A673 (cell line): Measurements from ENCODE around the gene TRPV4. TPM values are rescaled to one million over a fixed set of nuclear protein-coding genes. Genes with fewer than 3 reads are reported as not detected.

ENCODE experiments used
- BruUV-seq: library from RNA; stranded (reverse); fragments of 400-500 nt; replicated peaks from 2 replicates; lab custom pipeline; 2021; lab: Mats Ljungman, UMichigan
- CTCF ChIA-PET: fragments of 300-600 bp; sonication (Branson Sonifier 250); formaldehyde crosslinking; loops from one replicate; lab custom pipeline; 2022; ENCODE audit warnings: antibody characterized with exemption; lab: Charles Lee
- POLR2A ChIA-PET: fragments of 300-600 bp; sonication (Branson Sonifier 250); formaldehyde crosslinking; loops from one replicate; lab custom pipeline; 2022; ENCODE audit warnings: antibody characterized with exemption; ENCODE audit not compliant: low non-redundant PET; lab: Charles Lee
- DNase-seq: peaks from one replicate; pipeline ENCODE4 v3.0.0-alpha.2; 2015; ENCODE audit warnings: low spot score
- H3K27ac ChIP-seq: fragments of 200-600 bp; sonication (generic); 2 replicates; pipeline ENCODE4 v1.5.1; 2016; ENCODE audit warnings: mixed run types, low read depth, mild to moderate bottlenecking, mixed read lengths, antibody characterized with exemption, low read length; ENCODE audit not compliant: poor library complexity, severe bottlenecking
- H3K27me3 ChIP-seq: fragments of 200-600 bp; sonication (generic); replicated peaks from 2 replicates; pipeline ENCODE4 v1.6.1; 2017; ENCODE audit warnings: mixed run types, low read depth, mild to moderate bottlenecking, mixed read lengths, antibody characterized with exemption, low read length; ENCODE audit not compliant: insufficient read depth, poor library complexity
- H3K36me3 ChIP-seq: fragments of 200-600 bp; sonication (generic); 2 replicates; pipeline ENCODE4 v1.6.1; 2016; ENCODE audit warnings: mixed run types, mild to moderate bottlenecking, mixed read lengths, antibody characterized with exemption, low read length; ENCODE audit not compliant: insufficient read depth, poor library complexity, severe bottlenecking
- H3K4me1 ChIP-seq: fragments of 200-600 bp; sonication (generic); 2 replicates; pipeline ENCODE4 v1.6.1; 2017; ENCODE audit warnings: mixed run types, mild to moderate bottlenecking, mixed read lengths, antibody characterized with exemption, low read length; ENCODE audit not compliant: insufficient read depth, poor library complexity, severe bottlenecking
- H3K4me3 ChIP-seq: fragments of 200-600 bp; sonication (generic); 2 replicates; pipeline ENCODE4 v1.5.1; 2016; ENCODE audit warnings: low read depth, mixed run types, mild to moderate bottlenecking, mixed read lengths, low read length; ENCODE audit not compliant: poor library complexity, severe bottlenecking
- H3K9me3 ChIP-seq: fragments of 200-600 bp; sonication (generic); 2 replicates; pipeline ENCODE4 v1.6.1; 2016; ENCODE audit warnings: mixed run types, low read depth, mild to moderate bottlenecking, mixed read lengths, antibody characterized with exemption, low read length; ENCODE audit not compliant: poor library complexity, severe bottlenecking
- EZH2 ChIP-seq: fragments of 200-600 bp; sonication (generic); IDR thresholded peaks from 2 replicates; pipeline ENCODE4 v1.6.1; 2017; ENCODE audit warnings: borderline replicate concordance, low read depth, mild to moderate bottlenecking, mixed read lengths, antibody characterized with exemption, low read length; ENCODE audit not compliant: poor library complexity, severe bottlenecking
- intact Hi-C: fragments of 100-400 bp; cut with micrococcal nuclease; formaldehyde crosslinking; loops from one replicate; pipeline ENCODE4 v1.10.0; 2022; ENCODE audit not compliant: unreplicated experiment
- total RNA-seq: library from RNA; stranded (reverse); gene quantifications from 2 replicates; pipeline ENCODE4 v1.2.3, GENCODE V29; 2021
- TF ChIP-seq, protein P1 (sequence below): fragments of 300-800, 200-600 bp; sonication (generic); conservative IDR thresholded peaks from 2 replicates; pipeline ENCODE4 v1.5.1; 2017; ENCODE audit warnings: low read depth, mild to moderate bottlenecking, antibody characterized with exemption, low read length, moderate library complexity, mixed read lengths

The TRPV4 gene
- total RNA-seq, 1 experiment from 2014 or later: 0.11 TPM

DNA sequence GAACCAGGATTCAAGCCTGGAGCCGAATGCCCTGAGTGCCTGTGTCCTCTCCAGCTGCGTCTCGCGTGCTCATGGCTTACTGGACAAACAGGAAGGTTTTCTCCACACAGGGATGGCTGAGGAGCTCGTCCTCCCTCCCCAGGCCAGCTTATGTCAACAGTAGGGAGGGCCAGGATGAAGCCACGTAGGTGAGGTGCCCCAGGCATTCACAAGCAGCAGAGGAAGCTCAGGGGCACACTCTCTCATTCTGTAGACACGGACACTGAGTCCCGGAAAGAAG is 49.3 kb downstream of the TRPV4 start:
- no peak for DNase-seq
- Histone ChIP-seq H3K4me1 (no peaks in the 10 kb centered on the region), H3K9me3 (no peaks in the 10 kb centered on the region), H3K36me3 (no peaks in the 10 kb centered on the region), H3K27ac (no peak overlapping the region), H3K27me3 (no peaks in the 10 kb centered on the region), H3K4me3 (no peak overlapping the region)
- intact Hi-C loops: no loop called here
- ChIA-PET POLR2A (no interaction called here), CTCF (interaction anchor here (0.5 kb wide), 1 partner anchor 264 kb away, joined by 6 read pairs; no protein-coding TSS in a partner anchor)
- no TSS peak for BruUV-seq
- no peak for TF ChIP-seq EZH2
- TF ChIP-seq, protein P1, sequence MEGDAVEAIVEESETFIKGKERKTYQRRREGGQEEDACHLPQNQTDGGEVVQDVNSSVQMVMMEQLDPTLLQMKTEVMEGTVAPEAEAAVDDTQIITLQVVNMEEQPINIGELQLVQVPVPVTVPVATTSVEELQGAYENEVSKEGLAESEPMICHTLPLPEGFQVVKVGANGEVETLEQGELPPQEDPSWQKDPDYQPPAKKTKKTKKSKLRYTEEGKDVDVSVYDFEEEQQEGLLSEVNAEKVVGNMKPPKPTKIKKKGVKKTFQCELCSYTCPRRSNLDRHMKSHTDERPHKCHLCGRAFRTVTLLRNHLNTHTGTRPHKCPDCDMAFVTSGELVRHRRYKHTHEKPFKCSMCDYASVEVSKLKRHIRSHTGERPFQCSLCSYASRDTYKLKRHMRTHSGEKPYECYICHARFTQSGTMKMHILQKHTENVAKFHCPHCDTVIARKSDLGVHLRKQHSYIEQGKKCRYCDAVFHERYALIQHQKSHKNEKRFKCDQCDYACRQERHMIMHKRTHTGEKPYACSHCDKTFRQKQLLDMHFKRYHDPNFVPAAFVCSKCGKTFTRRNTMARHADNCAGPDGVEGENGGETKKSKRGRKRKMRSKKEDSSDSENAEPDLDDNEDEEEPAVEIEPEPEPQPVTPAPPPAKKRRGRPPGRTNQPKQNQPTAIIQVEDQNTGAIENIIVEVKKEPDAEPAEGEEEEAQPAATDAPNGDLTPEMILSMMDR: no peak

DNA sequence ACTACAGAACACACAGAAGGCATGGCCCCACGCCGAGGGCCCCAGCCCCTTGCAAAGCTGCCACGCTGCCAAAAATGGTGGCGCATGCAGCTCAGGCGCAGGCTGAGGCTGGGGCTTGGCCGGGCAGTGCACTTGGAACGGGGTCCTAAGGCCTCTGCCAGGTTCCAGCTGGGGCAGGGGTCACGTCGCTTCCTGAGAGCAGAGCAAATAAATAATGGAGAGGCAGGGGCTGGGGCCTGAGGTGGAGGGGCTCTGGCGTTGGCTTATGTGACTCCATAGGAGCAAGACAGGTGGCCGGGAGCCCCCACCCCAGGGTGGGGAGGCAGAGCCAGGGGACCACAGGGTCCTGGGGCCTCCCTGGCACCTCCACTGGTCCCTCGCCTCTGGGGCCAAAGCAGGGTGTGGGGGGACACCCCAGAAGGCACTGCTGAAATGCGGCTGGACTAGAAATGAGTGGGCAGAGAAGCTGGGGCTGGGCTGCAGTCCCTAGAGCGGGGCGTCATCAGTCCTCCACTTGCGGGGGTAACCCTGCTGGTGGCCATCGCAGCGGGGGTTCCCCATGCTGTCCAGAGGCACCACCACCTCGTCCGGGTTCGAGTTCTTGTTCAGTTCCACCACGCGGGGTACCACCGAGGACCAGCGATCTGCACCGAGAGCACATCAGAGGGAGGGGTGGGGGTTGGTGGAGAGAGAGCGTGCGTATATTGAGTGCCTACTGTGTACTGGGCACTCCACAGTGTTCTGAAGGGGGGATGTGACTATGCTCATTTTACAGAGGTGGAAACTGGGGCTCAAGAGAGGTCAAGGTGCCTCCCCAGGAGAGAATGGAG is 49.8 kb downstream of the TRPV4 start:
- no peak overlapping the region for H3K4me3 ChIP-seq
- BruUV-seq: no TSS peak
- TF ChIP-seq, protein P1: no peak
- TF ChIP-seq EZH2: no peak
- H3K9me3 ChIP-seq: no peaks in the 10 kb centered on the region
- H3K4me1 ChIP-seq: no peaks in the 10 kb centered on the region
- no peak for DNase-seq
- intact Hi-C loops: no loop called here
- H3K36me3 ChIP-seq: no peaks in the 10 kb centered on the region
- no peaks in the 10 kb centered on the region for H3K27me3 ChIP-seq
- ChIA-PET POLR2A (no interaction called here), CTCF (no interaction called here)
- no peak overlapping the region for H3K27ac ChIP-seq

DNA sequence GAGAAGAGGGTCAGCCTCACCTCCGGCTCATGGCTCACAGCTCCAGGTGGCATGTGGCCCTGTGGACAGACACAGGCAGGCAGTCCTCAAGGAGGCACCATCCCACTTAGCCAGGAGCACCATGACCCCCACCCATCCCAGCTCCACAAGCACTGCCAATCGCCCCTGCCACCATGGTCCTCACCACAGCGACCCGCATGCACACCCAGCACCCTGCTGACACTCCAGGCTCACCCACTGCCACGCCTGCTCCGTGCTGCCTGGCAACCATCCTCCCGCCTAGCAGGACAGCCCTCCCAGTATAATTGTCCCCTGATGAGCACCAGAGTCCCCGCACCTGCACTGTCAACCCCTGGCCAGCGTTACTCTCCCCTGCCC is 50.9 kb downstream of the TRPV4 start:
- no peak for DNase-seq
- H3K4me1 ChIP-seq: no peaks in the 10 kb centered on the region
- no peak overlapping the region for H3K27ac ChIP-seq
- ChIA-PET POLR2A (no interaction called here), CTCF (no interaction called here)
- H3K27me3 ChIP-seq: no peaks in the 10 kb centered on the region
- TF ChIP-seq EZH2: no peak
- TF ChIP-seq, protein P1: no peak
- H3K36me3 ChIP-seq: no peaks in the 10 kb centered on the region
- BruUV-seq: no TSS peak
- intact Hi-C loops: no loop called here
- no peaks in the 10 kb centered on the region for H3K9me3 ChIP-seq
- H3K4me3 ChIP-seq: no peak overlapping the region
